AG04449 (cell line): ENCODE data around the gene LAMP1.

Experiments
- CTCF ChIA-PET: fragments of 350-600 bp; formaldehyde crosslinking; extraction: SDS; loops from one replicate; lab custom pipeline; 2021; ENCODE audit warnings: antibody characterized with exemption; lab: Yijun Ruan, JAX
- POLR2A ChIA-PET: fragments of 400-600, 350-600 bp; formaldehyde crosslinking; extraction: SDS; loops from one replicate; lab custom pipeline; 2020; ENCODE audit warnings: antibody characterized with exemption, inconsistent platforms; lab: Yijun Ruan, JAX
- DNase-seq: peaks from one replicate; pipeline ENCODE4 v3.0.0-alpha.2; 2010; ENCODE audit warnings: low read depth, low spot score
- H3K4me3 ChIP-seq: 2 replicates; pipeline ENCODE4 v1.5.1; 2011; ENCODE audit warnings: low read depth, mild to moderate bottlenecking, control low read depth, low read length
- CTCF ChIP-seq: IDR thresholded peaks from one replicate; pipeline ENCODE4 v1.5.1; 2011; ENCODE audit warnings: mild to moderate bottlenecking, moderate library complexity, low read length, control low read depth, inconsistent platforms; ENCODE audit not compliant: insufficient read depth; ENCODE audit errors: missing control alignments

The LAMP1 gene

GRCh38 chr13:113275387-113275786, 21.7 kb upstream of the LAMP1 start:
- peak; percentile 46 for TF ChIP-seq CTCF
- DNase-seq: no peak
- POLR2A ChIA-PET: no interaction called here
- H3K4me3 ChIP-seq: no peak overlapping the region
- CTCF ChIA-PET: interaction anchor here (0.7 to 3.4 kb wide), 5 partner anchors 17 to 176 kb away, joined by 3 to 18 read pairs (median 4); partner anchors contain the start of genes ADPRHL1 and LAMP1

- H3K4me3 ChIP-seq: no peak overlapping the region
- no peak for DNase-seq
- ChIA-PET POLR2A (no interaction called here), CTCF (no interaction called here)
- TF ChIP-seq CTCF: no peak
These were observed 16.9 kb upstream of the LAMP1 start for GRCh38 chr13:113280126-113280525.

- H3K4me3 ChIP-seq: no peak overlapping the region
- DNase-seq: no peak
- ChIA-PET POLR2A (no interaction called here), CTCF (interaction anchor here (1.1 to 1.6 kb wide), 2 partner anchors 12 to 111 kb away, joined by 4 to 6 read pairs; no protein-coding TSS in a partner anchor)
- TF ChIP-seq CTCF: no peak
These were observed 13.1 kb upstream of the LAMP1 start for GRCh38 chr13:113283904-113284303.

- TF ChIP-seq CTCF: no peak
- H3K4me3 ChIP-seq: no peak overlapping the region
- no peak for DNase-seq
- CTCF ChIA-PET: interaction anchor here (1.2 kb wide), 1 partner anchor 255 kb away, joined by 3 read pairs; no protein-coding TSS in a partner anchor
- POLR2A ChIA-PET: no interaction called here
These were observed 8.2 kb upstream of the LAMP1 start for GRCh38 chr13:113288880-113289279.

GRCh38 chr13:113291129-113291528, 5.9 kb upstream of the LAMP1 start:
- ChIA-PET POLR2A (no interaction called here), CTCF (no interaction called here)
- no peak for TF ChIP-seq CTCF
- no peak overlapping the region for H3K4me3 ChIP-seq
- DNase-seq: no peak

- ChIA-PET CTCF (interaction anchor here (1.0 kb wide), 1 partner anchor 270 kb away, joined by 4 read pairs; no protein-coding TSS in a partner anchor), POLR2A (no interaction called here)
- no peak for TF ChIP-seq CTCF
- no peak for DNase-seq
- H3K4me3 ChIP-seq: peak overlapping the region; percentile 21
These were observed 4.8 kb upstream of the LAMP1 start for GRCh38 chr13:113292021-113292862.
